ENCODE data around the gene RETREG3.

RETREG3 gene

DNA sequence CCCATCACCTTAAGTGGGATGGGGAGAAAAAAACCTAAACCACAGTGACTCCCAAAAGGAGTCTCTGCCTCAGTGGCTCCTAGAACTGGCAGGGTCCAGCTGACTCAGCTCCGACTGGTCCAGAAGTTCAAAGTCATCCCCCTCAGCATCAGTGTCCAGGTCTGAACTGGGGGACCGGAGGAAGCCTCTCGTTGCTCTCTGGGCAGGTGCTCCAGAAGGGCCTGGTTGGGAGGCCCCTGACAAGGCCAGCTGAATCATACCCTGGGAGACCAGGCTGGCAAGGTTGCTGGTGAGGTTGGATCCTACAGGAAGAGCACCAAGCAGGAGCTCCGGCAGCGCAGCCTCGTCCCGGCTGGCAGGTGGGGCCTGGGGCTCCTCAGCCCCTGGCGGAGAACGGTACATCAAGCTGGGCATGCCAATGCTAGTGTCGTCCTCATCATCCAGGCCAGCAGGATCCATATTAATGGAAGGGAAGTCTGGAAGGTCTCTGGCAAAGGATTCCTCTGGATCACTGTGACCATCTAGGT, 27.4 kb downstream of the RETREG3 start:
- peaks cover 5% of the 10 kb centered on the region for H3K4me1 ChIP-seq (ENCODE audit: control insufficient read depth, insufficient read depth, low read depth, low read length)
- H3K27ac ChIP-seq (ENCODE audit: low read length, poor library complexity, severe bottlenecking) = no peak overlapping the region
- H2BK15ac ChIP-seq (ENCODE audit: low read depth, poor library complexity, severe bottlenecking) = no peak overlapping the region
- no peak overlapping the region for H3K18ac ChIP-seq (ENCODE audit: low read depth in 1 of 2, low read length in 2 of 2)
- peaks cover 54 to 78% of the 10 kb centered on the region in 2 experiments for H3K36me3 ChIP-seq (ENCODE audit: control insufficient read depth in 1 of 2, insufficient read depth in 2 of 2, low read depth in 1 of 2, low read length in 2 of 2)
- no peak overlapping the region for H2BK12ac ChIP-seq (ENCODE audit: low read length in 2 of 2)
- no peak overlapping the region for H3K4ac ChIP-seq (ENCODE audit: low read depth in 1 of 2, low read length in 2 of 2)
- H2BK120ac ChIP-seq (ENCODE audit: low read depth, low read length) = no peak overlapping the region
- H2BK5ac ChIP-seq (ENCODE audit: low read depth, low read length, poor library complexity, severe bottlenecking) = no peak overlapping the region
- no peak overlapping the region for H2AK5ac ChIP-seq (ENCODE audit: low read length, severe bottlenecking)
- H4K91ac ChIP-seq (ENCODE audit: low read length) = no peak overlapping the region
- no peak overlapping the region for H3K14ac ChIP-seq (ENCODE audit: low read length in 2 of 2)
- peaks cover 28% of the 10 kb centered on the region for H3K79me1 ChIP-seq (replicated peaks; ENCODE audit: low read length, poor library complexity, severe bottlenecking)
- no peak overlapping the region for H3K4me2 ChIP-seq (ENCODE audit: low read length, poor library complexity, severe bottlenecking)
- no peaks in the 10 kb centered on the region for H3K9me3 ChIP-seq (ENCODE audit: control insufficient read depth, low read length)
- no peak overlapping the region for H3K9ac ChIP-seq (ENCODE audit: low read length)
- H2AFZ ChIP-seq (ENCODE audit: low read depth, low read length) = no peak overlapping the region
- no peak overlapping the region for H3K4me3 ChIP-seq (ENCODE audit: insufficient read depth in 1 of 2, low read depth in 1 of 2, low read length in 2 of 2)
- no peak overlapping the region for H3K23ac ChIP-seq (ENCODE audit: low read length in 2 of 2)
- no peaks in the 10 kb centered on the region for H3K27me3 ChIP-seq (ENCODE audit: control insufficient read depth in 1 of 2, insufficient read depth in 1 of 2, low read length in 2 of 2)
- WGBS = 94% methylated on average over 9 of the region's 10 CpGs
- H4K8ac ChIP-seq (ENCODE audit: low read length) = no peak overlapping the region
- no peak for DNase-seq

DNA sequence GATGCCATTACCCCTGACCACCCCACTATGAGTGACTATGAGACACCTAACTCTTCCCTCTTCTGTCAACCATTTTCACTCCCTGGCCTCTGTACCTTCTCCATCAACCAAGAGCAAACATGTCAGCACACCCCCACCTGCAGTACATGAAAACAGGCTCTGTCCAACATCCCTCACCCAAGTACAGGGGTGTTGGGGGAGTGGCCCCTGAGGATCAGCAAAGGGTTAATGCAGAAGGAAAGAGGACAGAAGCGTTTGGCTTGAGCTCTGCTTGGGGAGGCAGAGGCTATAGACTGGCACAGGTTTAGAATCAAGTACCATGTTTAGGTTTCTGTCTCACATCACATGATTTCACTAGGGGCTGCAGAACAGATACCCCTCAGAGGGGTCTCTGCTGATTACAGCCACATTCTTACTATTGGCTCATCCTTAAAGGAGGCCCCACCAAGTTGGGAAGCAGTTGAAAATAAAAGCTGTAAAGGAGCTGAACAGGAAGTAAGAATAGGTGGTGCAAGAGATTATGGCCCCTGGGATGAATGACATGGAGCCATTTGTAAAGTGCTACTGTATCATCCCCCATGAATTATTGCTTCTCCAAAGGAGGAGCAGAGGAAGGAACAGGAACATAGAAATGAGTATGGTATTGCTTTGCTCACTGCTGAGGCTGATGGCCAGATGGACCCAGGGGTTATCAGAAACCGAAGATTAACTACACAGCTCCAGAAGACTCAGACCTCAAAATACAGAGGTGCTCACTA, 29.2 kb downstream of the RETREG3 start:
- Histone ChIP-seq H3K18ac (ENCODE audit: low read depth in 1 of 2, low read length in 2 of 2) (no peak overlapping the region), H4K8ac (ENCODE audit: low read length) (no peak overlapping the region), H2BK5ac (ENCODE audit: low read depth, low read length, poor library complexity, severe bottlenecking) (no peak overlapping the region), H2AFZ (ENCODE audit: low read depth, low read length) (no peak overlapping the region), H3K4ac (ENCODE audit: low read depth in 1 of 2, low read length in 2 of 2) (no peak overlapping the region), H3K36me3 (ENCODE audit: control insufficient read depth in 1 of 2, insufficient read depth in 2 of 2, low read depth in 1 of 2, low read length in 2 of 2) (peaks cover 45 to 65% of the 10 kb centered on the region in 2 experiments), H2BK15ac (ENCODE audit: low read depth, poor library complexity, severe bottlenecking) (no peak overlapping the region), H2BK120ac (ENCODE audit: low read depth, low read length) (no peak overlapping the region), H3K9me3 (ENCODE audit: control insufficient read depth, low read length) (no peaks in the 10 kb centered on the region), H3K4me2 (ENCODE audit: low read length, poor library complexity, severe bottlenecking) (no peak overlapping the region), H4K91ac (ENCODE audit: low read length) (no peak overlapping the region), H3K27ac (ENCODE audit: low read length, poor library complexity, severe bottlenecking) (no peak overlapping the region), H3K23ac (ENCODE audit: low read length in 2 of 2) (no peak overlapping the region), H3K27me3 (ENCODE audit: control insufficient read depth in 1 of 2, insufficient read depth in 1 of 2, low read length in 2 of 2) (no peaks in the 10 kb centered on the region), H3K4me3 (ENCODE audit: insufficient read depth in 1 of 2, low read depth in 1 of 2, low read length in 2 of 2) (no peak overlapping the region), H3K79me1 (replicated peaks; ENCODE audit: low read length, poor library complexity, severe bottlenecking) (peaks cover 21% of the 10 kb centered on the region), H3K14ac (ENCODE audit: low read length in 2 of 2) (no peak overlapping the region), H2AK5ac (ENCODE audit: low read length, severe bottlenecking) (no peak overlapping the region), H3K4me1 (ENCODE audit: control insufficient read depth, insufficient read depth, low read depth, low read length) (peaks cover 5% of the 10 kb centered on the region), H3K9ac (ENCODE audit: low read length) (peak overlapping the region; percentile 10), H2BK12ac (ENCODE audit: low read length in 2 of 2) (no peak overlapping the region)
- DNase-seq = no peak
- WGBS = 69% methylated on average over 2 of the region's 2 CpGs

DNA sequence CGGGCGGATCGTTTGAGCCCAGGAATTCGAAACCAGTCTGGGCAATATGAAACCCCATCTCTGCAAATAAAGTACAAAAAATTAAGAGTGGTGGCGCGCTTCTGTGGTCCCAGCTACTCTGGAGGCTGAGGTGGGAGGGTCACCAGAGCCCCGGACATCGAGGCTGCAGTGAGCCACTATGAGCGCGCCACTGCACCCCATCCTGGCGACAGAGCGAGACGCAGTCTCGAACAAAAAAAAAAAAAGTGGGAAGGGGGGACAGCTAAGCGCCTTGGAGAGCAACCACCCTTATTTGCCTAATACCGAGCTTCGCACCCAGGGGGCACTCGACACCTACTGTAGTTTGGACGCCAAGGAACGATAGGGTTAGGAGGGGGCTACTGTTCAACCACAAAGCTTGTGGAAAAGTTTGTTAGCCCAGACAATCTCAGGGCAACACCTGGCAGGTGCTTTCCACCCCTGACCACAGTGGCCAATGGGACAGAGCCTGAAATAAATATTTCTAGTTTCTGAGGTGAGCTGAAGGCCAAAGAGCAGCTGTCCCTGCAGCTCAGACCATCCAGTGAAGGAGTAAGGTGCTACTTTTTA, 30.8 kb downstream of the RETREG3 start:
- Histone ChIP-seq H2BK12ac (ENCODE audit: low read length in 2 of 2) (no peak overlapping the region), H2BK120ac (ENCODE audit: low read depth, low read length) (no peak overlapping the region), H3K4me2 (ENCODE audit: low read length, poor library complexity, severe bottlenecking) (peak overlapping the region; percentile 92), H3K4ac (ENCODE audit: low read depth in 1 of 2, low read length in 2 of 2) (peak overlapping the region; percentile 19 to 57), H4K8ac (ENCODE audit: low read length) (peak overlapping the region; percentile 14), H3K23ac (ENCODE audit: low read length in 2 of 2) (no peak overlapping the region), H3K9me3 (ENCODE audit: control insufficient read depth, low read length) (no peaks in the 10 kb centered on the region), H3K79me1 (replicated peaks; ENCODE audit: low read length, poor library complexity, severe bottlenecking) (peaks cover 25% of the 10 kb centered on the region), H3K4me1 (ENCODE audit: control insufficient read depth, insufficient read depth, low read depth, low read length) (peaks cover 5% of the 10 kb centered on the region), H3K18ac (ENCODE audit: low read depth in 1 of 2, low read length in 2 of 2) (peak overlapping the region in 1 of 2 experiments; percentile 17), H4K91ac (ENCODE audit: low read length) (no peak overlapping the region), H2AK5ac (ENCODE audit: low read length, severe bottlenecking) (no peak overlapping the region), H3K4me3 (ENCODE audit: insufficient read depth in 1 of 2, low read depth in 1 of 2, low read length in 2 of 2) (peak overlapping the region; percentile 53 to 98), H3K27ac (ENCODE audit: low read length, poor library complexity, severe bottlenecking) (peak overlapping the region; percentile 66), H2BK15ac (ENCODE audit: low read depth, poor library complexity, severe bottlenecking) (no peak overlapping the region), H2AFZ (ENCODE audit: low read depth, low read length) (no peak overlapping the region), H3K27me3 (ENCODE audit: control insufficient read depth in 1 of 2, insufficient read depth in 1 of 2, low read length in 2 of 2) (no peaks in the 10 kb centered on the region), H3K36me3 (ENCODE audit: control insufficient read depth in 1 of 2, insufficient read depth in 2 of 2, low read depth in 1 of 2, low read length in 2 of 2) (peaks cover 43 to 64% of the 10 kb centered on the region in 2 experiments), H3K14ac (ENCODE audit: low read length in 2 of 2) (no peak overlapping the region), H2BK5ac (ENCODE audit: low read depth, low read length, poor library complexity, severe bottlenecking) (no peak overlapping the region), H3K9ac (ENCODE audit: low read length) (peak overlapping the region; percentile 96)
- peak; percentile 84 for DNase-seq
- WGBS = 1% methylated on average over 18 of the region's 20 CpGs

DNA sequence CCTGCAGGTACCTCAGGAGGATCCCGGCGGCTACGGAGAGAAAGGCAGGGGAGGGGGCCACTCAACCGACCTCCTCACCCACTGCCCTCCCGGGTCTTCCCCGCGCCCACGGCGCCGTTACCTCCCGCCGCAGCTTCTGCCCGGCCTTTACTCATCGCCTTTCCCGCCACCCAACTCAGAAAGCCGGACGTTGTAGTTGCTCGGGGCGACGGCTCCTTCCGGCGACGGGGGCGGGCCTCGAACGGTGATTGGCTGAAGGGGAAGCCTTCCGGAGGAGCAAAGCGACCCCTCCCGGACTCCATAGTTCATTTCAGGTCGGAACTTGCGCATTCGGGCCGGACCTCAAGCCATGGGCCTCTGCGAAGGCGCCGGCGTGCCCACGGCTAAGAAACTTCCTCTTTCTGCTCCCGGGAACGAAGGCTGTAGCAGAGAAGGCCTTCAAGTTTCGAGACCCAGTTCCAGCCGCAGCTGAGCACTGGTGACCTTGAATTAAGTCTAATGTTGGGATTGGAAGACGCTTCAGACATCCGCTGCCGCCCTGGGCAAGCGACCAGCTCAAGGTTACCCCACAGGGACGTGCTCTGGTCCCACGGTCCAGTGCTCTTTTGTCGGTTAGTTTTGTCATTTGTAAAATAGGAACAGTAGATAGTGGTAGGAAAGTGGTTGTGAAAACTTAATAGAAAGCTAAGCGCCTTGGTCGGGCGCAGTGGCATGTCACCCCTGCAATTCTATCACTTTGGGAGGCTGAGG, 31.5 kb downstream of the RETREG3 start, which contains the start of gene PSMC3IP:
Gene PSMC3IP (minus strand): TSS at position 198 of the 750 bp plus-strand sequence. CDS start 43 bp downstream, at position 155.
- no peak within 1 kb of the TSS for H2AK5ac ChIP-seq (ENCODE audit: low read length, severe bottlenecking)
- H4K8ac ChIP-seq (ENCODE audit: low read length) = peak within 1 kb of the TSS; percentile 43
- no peak within 1 kb of the TSS for H2BK12ac ChIP-seq (ENCODE audit: low read length in 2 of 2)
- H3K27me3 ChIP-seq (ENCODE audit: control insufficient read depth in 1 of 2, insufficient read depth in 1 of 2, low read length in 2 of 2) = no peaks in the 10 kb centered on the region
- H3K14ac ChIP-seq (ENCODE audit: low read length in 2 of 2) = peak within 1 kb of the TSS in 1 of 2 experiments; percentile 19
- WGBS = under 1% methylated on average over 52 of the region's 52 CpGs
- DNase-seq = peak; percentile 96
- peak within 1 kb of the TSS; percentile 3 for H2AFZ ChIP-seq (ENCODE audit: low read depth, low read length)
- no peak within 1 kb of the TSS for H3K23ac ChIP-seq (ENCODE audit: low read length in 2 of 2)
- no peak within 1 kb of the TSS for H2BK15ac ChIP-seq (ENCODE audit: low read depth, poor library complexity, severe bottlenecking)
- peak within 1 kb of the TSS; percentile 96 for H3K9ac ChIP-seq (ENCODE audit: low read length)
- peak within 1 kb of the TSS; percentile 14 to 17 for H3K18ac ChIP-seq (ENCODE audit: low read depth in 1 of 2, low read length in 2 of 2)
- H3K27ac ChIP-seq (ENCODE audit: low read length, poor library complexity, severe bottlenecking) = peak within 1 kb of the TSS; percentile 66
- no peak within 1 kb of the TSS for H2BK5ac ChIP-seq (ENCODE audit: low read depth, low read length, poor library complexity, severe bottlenecking)
- peak within 1 kb of the TSS; percentile 9 for H4K91ac ChIP-seq (ENCODE audit: low read length)
- peak within 1 kb of the TSS; percentile 40 to 57 for H3K4ac ChIP-seq (ENCODE audit: low read depth in 1 of 2, low read length in 2 of 2)
- peaks cover 47 to 64% of the 10 kb centered on the region in 2 experiments for H3K36me3 ChIP-seq (ENCODE audit: control insufficient read depth in 1 of 2, insufficient read depth in 2 of 2, low read depth in 1 of 2, low read length in 2 of 2)
- peak within 1 kb of the TSS; percentile 98 for H3K4me2 ChIP-seq (ENCODE audit: low read length, poor library complexity, severe bottlenecking)
- no peak within 1 kb of the TSS for H2BK120ac ChIP-seq (ENCODE audit: low read depth, low read length)
- peaks cover 27% of the 10 kb centered on the region for H3K79me1 ChIP-seq (replicated peaks; ENCODE audit: low read length, poor library complexity, severe bottlenecking)
- H3K4me3 ChIP-seq (ENCODE audit: insufficient read depth in 1 of 2, low read depth in 1 of 2, low read length in 2 of 2) = peak within 1 kb of the TSS; percentile 53 to 98
- peaks cover 5% of the 10 kb centered on the region for H3K4me1 ChIP-seq (ENCODE audit: control insufficient read depth, insufficient read depth, low read depth, low read length)
- H3K9me3 ChIP-seq (ENCODE audit: control insufficient read depth, low read length) = no peaks in the 10 kb centered on the region

Measured in mesenchymal stem cell (in vitro differentiated cells and primary cell).